OCI-LY7 (cell line): ENCODE data around the gene ADRA1B.

ENCODE experiments used
- EZH2phosphoT487 ChIP-seq: fragments of 200-600 bp; sonication (generic); IDR thresholded peaks from 2 replicates; pipeline ENCODE4 v1.6.1; 2018; ENCODE audit warnings: low read depth, borderline replicate concordance, mild to moderate bottlenecking, mixed run types, antibody characterized with exemption, low read length, moderate library complexity, mixed read lengths
- TF ChIP-seq, protein P1 (sequence below): fragments of 200-600 bp; sonication (generic); conservative IDR thresholded peaks from 2 replicates; pipeline ENCODE4 v1.5.1; 2014; ENCODE audit warnings: mild to moderate bottlenecking, antibody characterized with exemption, low read length, moderate library complexity, mixed read lengths

DNA sequence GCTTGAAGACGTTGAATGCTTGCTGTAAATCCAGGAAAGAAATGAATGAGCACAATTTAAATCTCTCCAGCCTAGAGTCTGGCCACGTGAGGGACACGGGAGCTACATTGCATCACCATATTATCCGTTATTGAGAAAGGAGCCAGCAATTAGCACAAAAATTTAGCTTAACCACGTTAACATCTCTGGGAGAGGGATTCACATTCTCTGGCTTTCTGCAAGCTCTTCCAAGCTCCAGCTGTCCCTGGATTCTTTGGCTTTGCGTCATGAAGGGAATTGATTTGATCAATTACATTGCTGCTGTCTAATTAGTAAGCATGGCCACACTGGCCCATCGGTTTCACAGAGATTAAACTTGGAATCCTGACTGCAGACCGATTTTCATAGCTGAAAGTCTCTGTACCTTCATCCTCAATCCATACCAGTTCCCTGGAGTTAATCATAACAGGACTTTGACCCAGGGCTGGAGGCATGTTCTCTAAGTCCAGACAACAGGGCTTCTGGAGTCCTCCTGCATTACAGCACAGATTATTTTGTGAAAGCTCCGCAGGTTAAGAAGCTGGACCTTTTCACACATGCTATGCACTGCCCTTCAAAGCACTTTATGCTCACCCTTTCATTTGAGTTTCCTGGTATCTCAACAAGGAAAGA, 31.6 kb downstream of the ADRA1B start:
- TF ChIP-seq, protein P1, sequence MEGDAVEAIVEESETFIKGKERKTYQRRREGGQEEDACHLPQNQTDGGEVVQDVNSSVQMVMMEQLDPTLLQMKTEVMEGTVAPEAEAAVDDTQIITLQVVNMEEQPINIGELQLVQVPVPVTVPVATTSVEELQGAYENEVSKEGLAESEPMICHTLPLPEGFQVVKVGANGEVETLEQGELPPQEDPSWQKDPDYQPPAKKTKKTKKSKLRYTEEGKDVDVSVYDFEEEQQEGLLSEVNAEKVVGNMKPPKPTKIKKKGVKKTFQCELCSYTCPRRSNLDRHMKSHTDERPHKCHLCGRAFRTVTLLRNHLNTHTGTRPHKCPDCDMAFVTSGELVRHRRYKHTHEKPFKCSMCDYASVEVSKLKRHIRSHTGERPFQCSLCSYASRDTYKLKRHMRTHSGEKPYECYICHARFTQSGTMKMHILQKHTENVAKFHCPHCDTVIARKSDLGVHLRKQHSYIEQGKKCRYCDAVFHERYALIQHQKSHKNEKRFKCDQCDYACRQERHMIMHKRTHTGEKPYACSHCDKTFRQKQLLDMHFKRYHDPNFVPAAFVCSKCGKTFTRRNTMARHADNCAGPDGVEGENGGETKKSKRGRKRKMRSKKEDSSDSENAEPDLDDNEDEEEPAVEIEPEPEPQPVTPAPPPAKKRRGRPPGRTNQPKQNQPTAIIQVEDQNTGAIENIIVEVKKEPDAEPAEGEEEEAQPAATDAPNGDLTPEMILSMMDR = no peak
- TF ChIP-seq EZH2phosphoT487 = no peak
